ENCODE measurements around the gene KIAA0319L.

The KIAA0319L gene

GRCh38 chr1:35594005-35594760 is 37.0 kb upstream of the KIAA0319L start:
- ChIA-PET POLR2A (no interaction called here), CTCF (interaction anchor here (0.6 to 0.9 kb wide), 2 partner anchors 25 to 1137 kb away, joined by 3 to 5 read pairs; no protein-coding TSS in a partner anchor)
- no peak for DNase-seq (ENCODE audit: extremely low spot score)
- no peak for TF ChIP-seq CTBP1 (IDR thresholded peaks at IDR 0.05; ENCODE audit: borderline replicate concordance)
- TF ChIP-seq FOXK2 (IDR thresholded peaks at IDR 0.05): no peak
- TF ChIP-seq SUZ12 (IDR thresholded peaks at IDR 0.05): no peak
- no peak for TF ChIP-seq ARNT (IDR thresholded peaks at IDR 0.05)
- no peak for TF ChIP-seq NFRKB (IDR thresholded peaks at IDR 0.05)
- TF ChIP-seq ZNF384 (IDR thresholded peaks at IDR 0.05): no peak
- TF ChIP-seq PKNOX1 (IDR thresholded peaks at IDR 0.05): no peak
- TF ChIP-seq HDGF (IDR thresholded peaks at IDR 0.05; ENCODE audit: borderline replicate concordance): no peak
- TF ChIP-seq FOXM1 (IDR thresholded peaks at IDR 0.05; ENCODE audit: borderline replicate concordance): no peak
- no peak for TF ChIP-seq ELF4 (IDR thresholded peaks at IDR 0.05)
- TF ChIP-seq TARDBP (IDR thresholded peaks at IDR 0.05): no peak
- TF ChIP-seq BHLHE40 (IDR thresholded peaks at IDR 0.05; ENCODE audit: borderline replicate concordance): no peak

- ChIA-PET CTCF (interaction anchor here (0.6 to 0.9 kb wide), 2 partner anchors 24 to 1138 kb away, joined by 3 to 5 read pairs; no protein-coding TSS in a partner anchor), POLR2A (no interaction called here)
- TF ChIP-seq HDGF (IDR thresholded peaks at IDR 0.05; ENCODE audit: borderline replicate concordance) (no peak), LEF1 (IDR thresholded peaks at IDR 0.05; ENCODE audit: borderline replicate concordance) (no peak), TARDBP (IDR thresholded peaks at IDR 0.05) (no peak)
- no peak for DNase-seq (ENCODE audit: extremely low spot score)
These were observed 36.0 kb upstream of the KIAA0319L start for GRCh38 chr1:35592991-35593769.

GRCh38 chr1:35591211-35591610 is 34.0 kb upstream of the KIAA0319L start:
- ChIA-PET POLR2A (no interaction called here), CTCF (no interaction called here)
- TF ChIP-seq SP1 (IDR thresholded peaks at IDR 0.05) (no peak), TARDBP (IDR thresholded peaks at IDR 0.05) (no peak), FOXM1 (IDR thresholded peaks at IDR 0.05; ENCODE audit: borderline replicate concordance) (no peak), PKNOX1 (IDR thresholded peaks at IDR 0.05) (no peak), CTBP1 (IDR thresholded peaks at IDR 0.05; ENCODE audit: borderline replicate concordance) (no peak), ELF4 (IDR thresholded peaks at IDR 0.05) (no peak), L3MBTL2 (conservative IDR thresholded peaks at IDR 0.05) (no peak), HDGF (IDR thresholded peaks at IDR 0.05; ENCODE audit: borderline replicate concordance) (no peak), ARNT (IDR thresholded peaks at IDR 0.05) (no peak), ZNF384 (IDR thresholded peaks at IDR 0.05) (no peak), NFRKB (IDR thresholded peaks at IDR 0.05) (no peak), BHLHE40 (IDR thresholded peaks at IDR 0.05; ENCODE audit: borderline replicate concordance) (no peak)
- no peak for DNase-seq (ENCODE audit: extremely low spot score)

- TF ChIP-seq HDGF (IDR thresholded peaks at IDR 0.05; ENCODE audit: borderline replicate concordance) (no peak), CTBP1 (IDR thresholded peaks at IDR 0.05; ENCODE audit: borderline replicate concordance) (no peak), FOXM1 (IDR thresholded peaks at IDR 0.05; ENCODE audit: borderline replicate concordance) (no peak), SUZ12 (IDR thresholded peaks at IDR 0.05) (no peak), ARNT (IDR thresholded peaks at IDR 0.05) (no peak), FOXK2 (IDR thresholded peaks at IDR 0.05) (no peak), ELF4 (IDR thresholded peaks at IDR 0.05) (no peak), BHLHE40 (IDR thresholded peaks at IDR 0.05; ENCODE audit: borderline replicate concordance) (no peak), LEF1 (IDR thresholded peaks at IDR 0.05; ENCODE audit: borderline replicate concordance) (no peak), NFRKB (IDR thresholded peaks at IDR 0.05) (no peak), L3MBTL2 (conservative IDR thresholded peaks at IDR 0.05) (no peak), FOXA1 (IDR thresholded peaks at IDR 0.05) (no peak)
- DNase-seq (ENCODE audit: extremely low spot score): no peak
- ChIA-PET POLR2A (no interaction called here), CTCF (no interaction called here)
These were observed 33.4 kb upstream of the KIAA0319L start for GRCh38 chr1:35590476-35591040.

GRCh38 chr1:35589516-35590427 is 32.6 kb upstream of the KIAA0319L start:
- no peak for DNase-seq (ENCODE audit: extremely low spot score)
- ChIA-PET POLR2A (no interaction called here), CTCF (no interaction called here)
- TF ChIP-seq ZNF384 (IDR thresholded peaks at IDR 0.05): no peak
- TF ChIP-seq BHLHE40 (IDR thresholded peaks at IDR 0.05; ENCODE audit: borderline replicate concordance): no peak
- TF ChIP-seq FOXM1 (IDR thresholded peaks at IDR 0.05; ENCODE audit: borderline replicate concordance): no peak
- no peak for TF ChIP-seq SP1 (IDR thresholded peaks at IDR 0.05)
- TF ChIP-seq TARDBP (IDR thresholded peaks at IDR 0.05): no peak
- no peak for TF ChIP-seq HDGF (IDR thresholded peaks at IDR 0.05; ENCODE audit: borderline replicate concordance)
- no peak for TF ChIP-seq ARNT (IDR thresholded peaks at IDR 0.05)
- TF ChIP-seq FOXA1 (IDR thresholded peaks at IDR 0.05): no peak
- TF ChIP-seq LEF1 (IDR thresholded peaks at IDR 0.05; ENCODE audit: borderline replicate concordance): no peak
- no peak for TF ChIP-seq ELF4 (IDR thresholded peaks at IDR 0.05)
- no peak for TF ChIP-seq FOXK2 (IDR thresholded peaks at IDR 0.05)
- TF ChIP-seq L3MBTL2 (conservative IDR thresholded peaks at IDR 0.05): no peak
- no peak for TF ChIP-seq PKNOX1 (IDR thresholded peaks at IDR 0.05)
- TF ChIP-seq NFRKB (IDR thresholded peaks at IDR 0.05): no peak
- no peak for TF ChIP-seq CTBP1 (IDR thresholded peaks at IDR 0.05; ENCODE audit: borderline replicate concordance)
- no peak for TF ChIP-seq SUZ12 (IDR thresholded peaks at IDR 0.05)
